GM21786 (cell line): Measurements from ENCODE around the gene NBPF1.
A peak's percentile ranks its signal among the peaks of the same experiment; 100 is the strongest.
"Not testable (repeated sequence)": the region's sequence is repeated elsewhere in the genome, so short reads cannot be mapped to it uniquely, and the experiment has no call there.

Experiments used
- ATAC-seq: cut with Tn5 transposase; IDR thresholded peaks from one replicate; pipeline ENCODE4 v1.9.1; 2021; ENCODE audit not compliant: unreplicated experiment

NBPF1 gene

GRCh38 chr1:16519255-16519951 is 94.0 kb downstream of the NBPF1 start:
- not testable (repeated sequence) for ATAC-seq

- ATAC-seq: not testable (repeated sequence)
These were observed 94.5 kb downstream of the NBPF1 start for GRCh38 chr1:16518913-16519254.

DNA sequence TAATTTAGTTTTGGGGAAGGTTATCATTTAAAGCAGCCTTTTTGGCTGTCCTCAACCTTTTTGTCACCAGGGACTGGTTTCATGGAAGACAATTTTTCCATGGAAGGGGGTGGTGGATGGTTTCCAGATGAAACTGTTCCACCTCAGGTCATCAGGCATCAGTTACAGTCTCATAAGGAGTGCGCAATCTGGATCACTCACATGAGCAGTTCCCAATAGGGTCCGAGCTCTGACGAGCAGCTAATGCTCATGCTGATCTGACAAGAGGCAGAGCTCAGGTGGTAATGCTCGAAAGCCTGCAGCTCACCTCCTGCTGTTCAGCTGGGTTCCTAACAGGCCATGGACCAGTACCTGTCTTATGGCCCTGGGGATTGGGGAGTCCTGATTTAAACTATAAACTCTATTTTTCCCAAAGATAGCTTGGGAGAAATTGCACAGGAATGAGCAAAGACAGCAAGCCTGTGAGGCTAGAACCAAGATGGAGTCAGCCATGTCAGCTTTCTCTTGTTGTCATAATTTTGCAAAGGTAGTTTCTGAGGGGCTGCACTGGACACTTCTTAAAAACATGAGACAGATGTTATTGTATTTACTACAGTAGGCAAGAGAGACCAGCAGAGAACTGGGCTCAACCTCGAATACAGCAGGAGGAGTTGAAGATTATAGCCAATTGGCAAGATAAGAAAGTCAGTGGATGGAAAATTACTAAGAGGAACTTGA is 96.5 kb downstream of the NBPF1 start:
- ATAC-seq: not testable (repeated sequence)

- ATAC-seq: peak; percentile 26
These were observed 99.0 kb downstream of the NBPF1 start, which contains the start of gene RNU1-1 for GRCh38 chr1:16514107-16515055. Gene RNU1-1 (minus strand): TSS chr1:16514285.

DNA sequence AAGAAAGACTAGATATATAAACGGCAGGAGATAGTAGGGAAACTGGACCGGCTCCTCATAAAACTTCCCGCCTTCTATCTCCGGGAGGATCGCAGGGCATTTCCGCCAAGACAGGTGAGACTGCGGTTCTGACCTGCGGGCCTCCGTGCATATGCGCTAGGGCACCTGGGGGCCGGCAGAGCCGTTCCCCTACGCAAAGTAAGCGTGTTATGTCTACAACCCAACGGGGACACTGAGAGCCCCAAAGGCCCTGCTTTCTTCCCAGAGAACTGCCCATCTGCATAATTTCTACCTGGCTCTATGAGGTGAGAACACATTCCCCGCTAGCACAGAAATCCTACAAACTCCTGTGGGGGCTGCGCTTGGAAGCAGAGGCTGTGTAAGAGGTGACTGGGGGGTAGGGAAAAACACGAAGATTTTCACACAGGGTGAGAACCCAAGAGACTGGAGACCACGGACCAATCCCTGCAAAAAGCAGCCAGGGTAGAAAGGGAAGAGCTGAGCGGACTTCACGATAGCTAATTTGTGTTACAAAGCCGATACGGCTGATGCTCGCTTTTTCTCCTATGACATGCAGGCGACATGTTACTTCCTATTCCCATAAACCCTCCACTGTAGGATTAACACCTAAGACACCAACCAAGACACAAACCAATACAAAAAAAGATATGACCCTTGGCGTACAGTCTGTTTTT is 99.8 kb downstream of the NBPF1 start:
- ATAC-seq: peak; percentile 56

DNA sequence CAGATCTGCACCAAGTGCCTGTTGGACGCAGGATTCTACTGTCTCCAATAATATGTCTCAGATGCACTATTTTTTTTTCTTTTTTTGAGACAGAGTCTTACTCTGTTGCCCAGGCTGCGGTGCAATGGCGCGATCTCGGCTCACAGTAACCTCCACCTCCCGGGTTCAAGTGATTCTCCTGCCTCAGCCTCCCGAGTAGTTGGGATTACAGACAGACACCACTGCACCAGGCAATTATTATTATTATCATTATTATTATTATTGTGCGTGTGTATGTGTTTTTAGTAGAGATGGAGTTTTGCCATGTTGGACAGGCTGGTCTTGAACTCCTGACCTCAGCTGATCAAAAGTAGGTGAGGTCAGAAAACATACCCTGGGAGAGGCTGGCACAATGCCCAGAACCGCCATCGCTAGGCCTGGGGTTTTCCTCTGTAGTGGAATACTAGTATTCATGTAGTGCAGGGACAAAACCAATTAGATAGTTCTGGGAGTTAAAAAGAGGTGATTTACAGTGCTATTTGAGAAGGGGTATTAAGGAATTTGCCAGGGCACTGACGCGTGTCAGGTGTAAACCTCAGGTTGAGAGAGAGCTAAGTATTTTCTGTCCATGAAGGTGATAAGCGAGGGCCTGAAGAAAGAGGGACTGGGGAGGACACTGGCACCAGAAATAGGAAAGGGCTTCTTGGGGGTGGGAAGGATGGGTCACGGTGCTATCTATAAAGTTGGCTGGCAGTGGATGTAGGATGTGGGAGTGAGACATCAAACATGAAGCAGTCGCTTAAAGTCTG is 100.5 kb downstream of the NBPF1 start:
- ATAC-seq: not testable (repeated sequence)
